Hepatocyte (in vitro differentiated cells): ENCODE measurements around the gene IL34. TPM values are rescaled to one million over a fixed set of nuclear protein-coding genes. Genes with fewer than 3 reads are reported as not detected.

Source experiments
- DNase-seq: peaks from one replicate; pipeline ENCODE4 v3.0.0-alpha.2; 2016; ENCODE audit warnings: low spot score
- H2AFZ ChIP-seq: fragments of 200-600 bp; sonication (generic); 2 replicates; pipeline ENCODE4 v1.6.0; 2016; ENCODE audit warnings: antibody characterized with exemption, mild to moderate bottlenecking
- H3K27ac ChIP-seq: fragments of 200-600 bp; sonication (generic); 2 replicates; pipeline ENCODE4 v1.5.1; 2016; ENCODE audit warnings: mild to moderate bottlenecking
- H3K27me3 ChIP-seq: fragments of 200-600 bp; sonication (generic); 2 replicates; pipeline ENCODE4 v1.6.1; 2016
- H3K36me3 ChIP-seq: fragments of 200-600 bp; sonication (generic); replicated peaks from 2 replicates; pipeline ENCODE4 v1.5.1; 2016; ENCODE audit warnings: low read depth; ENCODE audit not compliant: insufficient read depth
- H3K4me1 ChIP-seq: fragments of 200-600 bp; sonication (generic); 2 replicates; pipeline ENCODE4 v1.5.1; 2016; ENCODE audit warnings: mild to moderate bottlenecking, moderate library complexity; ENCODE audit not compliant: insufficient read depth
- H3K4me2 ChIP-seq: fragments of 200-600 bp; sonication (generic); 2 replicates; pipeline ENCODE4 v1.6.0; 2016
- H3K4me3 ChIP-seq: fragments of 200-600 bp; sonication (generic); 2 replicates; pipeline ENCODE4 v1.5.1; 2016; ENCODE audit warnings: mild to moderate bottlenecking
- H3K79me2 ChIP-seq: fragments of 200-600 bp; sonication (generic); 2 replicates; pipeline ENCODE4 v1.6.0; 2017; ENCODE audit warnings: mild to moderate bottlenecking
- H3K9me2 ChIP-seq: fragments of 200-600 bp; sonication (generic); replicated peaks from 2 replicates; pipeline ENCODE4 v1.6.0; 2017; ENCODE audit warnings: mild to moderate bottlenecking; ENCODE audit not compliant: insufficient read depth
- H3K9me3 ChIP-seq: fragments of 200-600 bp; sonication (generic); 2 replicates; pipeline ENCODE4 v1.5.1; 2016; ENCODE audit warnings: low read depth, mild to moderate bottlenecking
- H4K20me1 ChIP-seq: fragments of 200-600 bp; sonication (generic); 2 replicates; pipeline ENCODE4 v1.6.0; 2016; ENCODE audit warnings: mild to moderate bottlenecking; ENCODE audit not compliant: insufficient read depth, poor library complexity, severe bottlenecking
- CTCF ChIP-seq: fragments of 200-600 bp; sonication (generic); IDR thresholded peaks from 2 replicates; pipeline ENCODE4 v1.5.1; 2016; ENCODE audit warnings: antibody characterized with exemption, mild to moderate bottlenecking; ENCODE audit not compliant: poor library complexity
- EZH2 ChIP-seq: fragments of 200-600 bp; sonication (generic); IDR thresholded peaks from 2 replicates; pipeline ENCODE4 v1.6.1; 2016; ENCODE audit warnings: antibody characterized with exemption, mild to moderate bottlenecking, borderline replicate concordance
- EZH2phosphoT487 ChIP-seq: fragments of 200-600 bp; sonication (generic); IDR thresholded peaks from one replicate; pipeline ENCODE4 v1.6.1; 2018; ENCODE audit warnings: antibody characterized with exemption, mild to moderate bottlenecking, low read depth, moderate library complexity; ENCODE audit not compliant: unreplicated experiment, severe bottlenecking
- WGBS: methylation state at CpG from one replicate; pipeline ENCODE4 v1.1.6; 2016; ENCODE audit warnings: low lambda C conversion rate; ENCODE audit errors: missing lambda C conversion rate; 5-methylcytosine and 5-hydroxymethylcytosine counted together
- polyA plus RNA-seq: library from polyadenylated mRNA; unstranded; fragments of >200 nt; fragmentation: Nextera tagmentation; extraction: Ambion mirVana; gene quantifications from 2 replicates; pipeline ENCODE4 v1.2.1, GENCODE V29; 2016
- total RNA-seq: library from RNA; depleted of rRNA; stranded (reverse); fragments of >200 nt; gene quantifications from 2 replicates; pipeline ENCODE4 v1.2.3, GENCODE V29; 2014

Gene IL34
- total and polyA plus RNA-seq, 2 experiments from 2014 or later = 0.48 to 2.2 TPM

GRCh38 chr16:70689035-70689969, 42.9 kb downstream of the IL34 start:
- H3K4me2 ChIP-seq = no peak overlapping the region
- no peaks in the 10 kb centered on the region for H3K9me3 ChIP-seq
- no peaks in the 10 kb centered on the region for H3K9me2 ChIP-seq
- DNase-seq = no peak
- H3K79me2 ChIP-seq = peaks cover 12% of the 10 kb centered on the region
- TF ChIP-seq EZH2 (no peak), EZH2phosphoT487 (no peak), CTCF (no peak)
- WGBS = 94% methylated on average over 22 of the region's 22 CpGs
- H4K20me1 ChIP-seq = peaks cover 7% of the 10 kb centered on the region
- H3K36me3 ChIP-seq = no peaks in the 10 kb centered on the region
- no peaks in the 10 kb centered on the region for H3K27me3 ChIP-seq
- no peak overlapping the region for H3K4me3 ChIP-seq
- peak overlapping the region; percentile 93 for H3K27ac ChIP-seq
- H2AFZ ChIP-seq = no peak overlapping the region
- H3K4me1 ChIP-seq = peaks cover 76% of the 10 kb centered on the region

- Histone ChIP-seq H3K27ac (peak overlapping the region; percentile 89), H3K36me3 (no peaks in the 10 kb centered on the region), H3K4me2 (no peak overlapping the region), H3K9me2 (no peaks in the 10 kb centered on the region), H2AFZ (no peak overlapping the region), H4K20me1 (no peaks in the 10 kb centered on the region), H3K4me1 (peaks cover 73% of the 10 kb centered on the region), H3K9me3 (no peaks in the 10 kb centered on the region), H3K27me3 (no peaks in the 10 kb centered on the region), H3K4me3 (no peak overlapping the region), H3K79me2 (peaks cover 2% of the 10 kb centered on the region)
- no peak for TF ChIP-seq EZH2
- TF ChIP-seq CTCF = no peak
- TF ChIP-seq EZH2phosphoT487 = no peak
- WGBS = 89% methylated on average over 16 of the region's 16 CpGs
- DNase-seq = no peak
Observed at GRCh38 chr16:70689970-70690891, 43.9 kb downstream of the IL34 start.

GRCh38 chr16:70691223-70692129, 45.1 kb downstream of the IL34 start:
- DNase-seq = peak; percentile 94
- peaks cover 76% of the 10 kb centered on the region for H3K4me1 ChIP-seq
- no peak for TF ChIP-seq CTCF
- TF ChIP-seq EZH2 = no peak
- TF ChIP-seq EZH2phosphoT487 = no peak
- H3K36me3 ChIP-seq = no peaks in the 10 kb centered on the region
- no peak overlapping the region for H2AFZ ChIP-seq
- no peaks in the 10 kb centered on the region for H4K20me1 ChIP-seq
- WGBS = 75% methylated on average over 26 of the region's 26 CpGs
- H3K4me2 ChIP-seq = no peak overlapping the region
- no peaks in the 10 kb centered on the region for H3K79me2 ChIP-seq
- no peaks in the 10 kb centered on the region for H3K27me3 ChIP-seq
- no peaks in the 10 kb centered on the region for H3K9me2 ChIP-seq
- H3K27ac ChIP-seq = peak overlapping the region; percentile 92
- H3K4me3 ChIP-seq = no peak overlapping the region
- H3K9me3 ChIP-seq = no peaks in the 10 kb centered on the region
